ENCODE results near the gene COX10.

The COX10 gene

GRCh38 chr17:14198013-14198412 lies 128.7 kb downstream of the COX10 start:
- Histone ChIP-seq H3K27me3 (ENCODE audit: low read depth, low read length) (no peaks in the 10 kb centered on the region), H3K27ac (ENCODE audit: low read length) (no peak overlapping the region), H4K20me1 (ENCODE audit: insufficient read depth, low read length) (no peaks in the 10 kb centered on the region), H3K4me1 (ENCODE audit: low read length) (no peaks in the 10 kb centered on the region), H3K9ac (ENCODE audit: low read length) (no peak overlapping the region), H3K36me3 (replicated peaks; ENCODE audit: low read depth, low read length) (no peaks in the 10 kb centered on the region), H3K4me3 (ENCODE audit: low read length) (no peak overlapping the region), H2AFZ (ENCODE audit: low read depth, low read length) (no peak overlapping the region), H3K79me2 (ENCODE audit: low read length) (no peaks in the 10 kb centered on the region), H3K9me3 (ENCODE audit: insufficient read depth, low read length) (no peaks in the 10 kb centered on the region), H3K4me2 (ENCODE audit: low read length) (no peak overlapping the region)
- no peak for TF ChIP-seq EZH2phosphoT487 (IDR thresholded peaks at IDR 0.05; ENCODE audit: low read depth)
- TF ChIP-seq CTCF (IDR thresholded peaks at IDR 0.05; ENCODE audit: low read depth, low read length), result no peak

- Histone ChIP-seq H3K36me3 (replicated peaks; ENCODE audit: low read depth, low read length) (no peaks in the 10 kb centered on the region), H3K27me3 (ENCODE audit: low read depth, low read length) (no peaks in the 10 kb centered on the region), H4K20me1 (ENCODE audit: insufficient read depth, low read length) (no peaks in the 10 kb centered on the region), H3K9ac (ENCODE audit: low read length) (no peak overlapping the region), H3K4me2 (ENCODE audit: low read length) (no peak overlapping the region), H3K79me2 (ENCODE audit: low read length) (no peaks in the 10 kb centered on the region), H3K27ac (ENCODE audit: low read length) (no peak overlapping the region), H3K4me3 (ENCODE audit: low read length) (no peak overlapping the region), H2AFZ (ENCODE audit: low read depth, low read length) (no peak overlapping the region), H3K9me3 (ENCODE audit: insufficient read depth, low read length) (no peaks in the 10 kb centered on the region), H3K4me1 (ENCODE audit: low read length) (no peaks in the 10 kb centered on the region)
- TF ChIP-seq CTCF (IDR thresholded peaks at IDR 0.05; ENCODE audit: low read depth, low read length), result no peak
- no peak for TF ChIP-seq EZH2phosphoT487 (IDR thresholded peaks at IDR 0.05; ENCODE audit: low read depth)
These were observed 129.3 kb downstream of the COX10 start for GRCh38 chr17:14198575-14198974.

GRCh38 chr17:14199601-14200000 lies 130.3 kb downstream of the COX10 start:
- Histone ChIP-seq H3K27ac (ENCODE audit: low read length) (no peak overlapping the region), H3K4me3 (ENCODE audit: low read length) (no peak overlapping the region), H3K9ac (ENCODE audit: low read length) (no peak overlapping the region), H4K20me1 (ENCODE audit: insufficient read depth, low read length) (no peaks in the 10 kb centered on the region), H3K4me1 (ENCODE audit: low read length) (no peaks in the 10 kb centered on the region), H3K27me3 (ENCODE audit: low read depth, low read length) (no peaks in the 10 kb centered on the region), H3K36me3 (replicated peaks; ENCODE audit: low read depth, low read length) (no peaks in the 10 kb centered on the region), H3K4me2 (ENCODE audit: low read length) (no peak overlapping the region), H2AFZ (ENCODE audit: low read depth, low read length) (no peak overlapping the region), H3K9me3 (ENCODE audit: insufficient read depth, low read length) (no peaks in the 10 kb centered on the region), H3K79me2 (ENCODE audit: low read length) (no peaks in the 10 kb centered on the region)
- TF ChIP-seq EZH2phosphoT487 (IDR thresholded peaks at IDR 0.05; ENCODE audit: low read depth) (no peak), CTCF (IDR thresholded peaks at IDR 0.05; ENCODE audit: low read depth, low read length) (no peak)

GRCh38 chr17:14200354-14200753 lies 131.1 kb downstream of the COX10 start:
- H4K20me1 ChIP-seq (ENCODE audit: insufficient read depth, low read length), result no peaks in the 10 kb centered on the region

More at GRCh38 chr17:14200354-14200753, 131.1 kb downstream of the COX10 start:
- Histone ChIP-seq H3K79me2 (ENCODE audit: low read length) (no peaks in the 10 kb centered on the region), H3K4me1 (ENCODE audit: low read length) (no peaks in the 10 kb centered on the region), H3K36me3 (replicated peaks; ENCODE audit: low read depth, low read length) (no peaks in the 10 kb centered on the region), H3K4me2 (ENCODE audit: low read length) (no peak overlapping the region), H3K27ac (ENCODE audit: low read length) (no peak overlapping the region), H2AFZ (ENCODE audit: low read depth, low read length) (no peak overlapping the region), H3K27me3 (ENCODE audit: low read depth, low read length) (no peaks in the 10 kb centered on the region), H3K4me3 (ENCODE audit: low read length) (no peak overlapping the region), H3K9me3 (ENCODE audit: insufficient read depth, low read length) (no peaks in the 10 kb centered on the region), H3K9ac (ENCODE audit: low read length) (no peak overlapping the region)
- no peak for TF ChIP-seq CTCF (IDR thresholded peaks at IDR 0.05; ENCODE audit: low read depth, low read length)
- TF ChIP-seq EZH2phosphoT487 (IDR thresholded peaks at IDR 0.05; ENCODE audit: low read depth), result no peak

Data from OCI-LY3 (cell line).